ENCODE results near the gene CNIH2.
A peak's percentile ranks its signal among the peaks of the same experiment; 100 is the strongest.

The CNIH2 gene

GRCh38 chr11:66263785-66264184 is 14.2 kb upstream of the CNIH2 start:
- Mint-ChIP-seq H3K9me3 (no peaks in the 10 kb centered on the region), H3K4me3 (no peak overlapping the region), H3K27ac (no peak overlapping the region), H3K36me3 (ENCODE audit: low read depth) (peaks cover 33% of the 10 kb centered on the region), H3K27me3 (ENCODE audit: low read depth) (no peaks in the 10 kb centered on the region), H3K4me1 (ENCODE audit: low read depth) (peaks cover 17% of the 10 kb centered on the region)
- no peak for DNase-seq (ENCODE audit: low spot score)

GRCh38 chr11:66264383-66264782 is 13.6 kb upstream of the CNIH2 start:
- Mint-ChIP-seq H3K27ac (no peak overlapping the region), H3K4me3 (no peak overlapping the region), H3K27me3 (ENCODE audit: low read depth) (no peaks in the 10 kb centered on the region), H3K4me1 (ENCODE audit: low read depth) (peaks cover 14% of the 10 kb centered on the region), H3K9me3 (no peaks in the 10 kb centered on the region), H3K36me3 (ENCODE audit: low read depth) (peaks cover 30% of the 10 kb centered on the region)
- no peak for DNase-seq (ENCODE audit: low spot score)

GRCh38 chr11:66264914-66265313 is 13.1 kb upstream of the CNIH2 start:
- no peak overlapping the region for H3K27ac Mint-ChIP-seq
- no peaks in the 10 kb centered on the region for H3K9me3 Mint-ChIP-seq

DNA sequence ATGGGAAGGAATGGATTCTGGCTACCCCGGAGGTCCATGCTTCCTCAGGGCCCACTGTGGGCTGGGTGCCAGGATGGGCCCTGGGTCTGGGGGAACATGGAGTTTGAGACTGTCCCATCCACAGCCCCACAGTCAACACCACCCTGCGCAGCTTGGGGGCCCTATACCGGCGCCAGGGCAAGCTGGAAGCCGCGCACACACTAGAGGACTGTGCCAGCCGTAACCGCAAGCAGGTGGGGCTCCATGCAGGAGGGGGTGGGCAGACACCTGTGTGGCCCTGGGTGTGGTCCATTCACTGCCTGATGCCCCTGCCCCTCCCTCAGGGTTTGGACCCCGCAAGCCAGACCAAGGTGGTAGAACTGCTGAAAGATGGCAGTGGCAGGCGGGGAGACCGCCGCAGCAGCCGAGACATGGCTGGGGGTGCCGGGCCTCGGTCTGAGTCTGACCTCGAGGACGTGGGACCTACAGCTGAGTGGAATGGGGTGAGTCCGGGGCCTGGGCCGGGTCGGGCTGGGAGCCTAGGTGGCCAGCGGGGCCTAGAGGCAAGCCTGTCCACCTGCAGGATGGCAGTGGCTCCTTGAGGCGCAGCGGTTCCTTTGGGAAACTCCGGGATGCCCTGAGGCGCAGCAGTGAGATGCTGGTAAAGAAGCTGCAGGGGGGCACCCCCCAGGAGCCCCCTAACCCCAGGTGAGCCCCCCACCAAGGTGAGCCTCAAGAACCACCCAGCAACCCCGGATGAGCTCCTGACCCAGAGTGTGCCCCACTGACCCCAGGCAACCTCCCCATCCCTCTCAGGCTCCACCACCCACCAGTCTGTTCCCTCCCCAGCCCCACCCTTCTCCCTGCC is 12.2 kb upstream of the CNIH2 start:
- H3K27ac Mint-ChIP-seq: no peak overlapping the region
- H3K4me3 Mint-ChIP-seq: no peak overlapping the region
- H3K4me1 Mint-ChIP-seq (ENCODE audit: low read depth): peaks cover 23% of the 10 kb centered on the region
- H3K27me3 Mint-ChIP-seq (ENCODE audit: low read depth): no peaks in the 10 kb centered on the region
- H3K9me3 Mint-ChIP-seq: no peaks in the 10 kb centered on the region
- peaks cover 27% of the 10 kb centered on the region for H3K36me3 Mint-ChIP-seq (ENCODE audit: low read depth)
- no peak for DNase-seq (ENCODE audit: low spot score)

More at GRCh38 chr11:66264914-66265313, 13.1 kb upstream of the CNIH2 start:
- Mint-ChIP-seq H3K36me3 (ENCODE audit: low read depth) (peaks cover 28% of the 10 kb centered on the region), H3K4me1 (ENCODE audit: low read depth) (peaks cover 17% of the 10 kb centered on the region), H3K4me3 (no peak overlapping the region), H3K27me3 (ENCODE audit: low read depth) (no peaks in the 10 kb centered on the region)
- no peak for DNase-seq (ENCODE audit: low spot score)

- peaks cover 24% of the 10 kb centered on the region for H3K4me1 Mint-ChIP-seq (ENCODE audit: low read depth)
- H3K27ac Mint-ChIP-seq: peak overlapping the region; percentile 58
- H3K9me3 Mint-ChIP-seq: no peaks in the 10 kb centered on the region
- H3K36me3 Mint-ChIP-seq (ENCODE audit: low read depth): peaks cover 29% of the 10 kb centered on the region
- no peaks in the 10 kb centered on the region for H3K27me3 Mint-ChIP-seq (ENCODE audit: low read depth)
- no peak for DNase-seq (ENCODE audit: low spot score)
- H3K4me3 Mint-ChIP-seq: peak overlapping the region; percentile 99
Measured at GRCh38 chr11:66266378-66267038, 11.5 kb upstream of the CNIH2 start.

- Mint-ChIP-seq H3K27me3 (ENCODE audit: low read depth) (no peaks in the 10 kb centered on the region), H3K27ac (peak overlapping the region; percentile 58), H3K36me3 (ENCODE audit: low read depth) (peaks cover 31% of the 10 kb centered on the region), H3K4me3 (peak overlapping the region; percentile 99), H3K4me1 (ENCODE audit: low read depth) (peaks cover 24% of the 10 kb centered on the region), H3K9me3 (no peaks in the 10 kb centered on the region)
- DNase-seq (ENCODE audit: low spot score): no peak
Measured at GRCh38 chr11:66267039-66267378, 11.0 kb upstream of the CNIH2 start.

- peak overlapping the region; percentile 96 for H3K27ac Mint-ChIP-seq
- H3K9me3 Mint-ChIP-seq: no peaks in the 10 kb centered on the region
- H3K27me3 Mint-ChIP-seq (ENCODE audit: low read depth): no peaks in the 10 kb centered on the region
- H3K4me3 Mint-ChIP-seq: peak overlapping the region; percentile 99
- H3K36me3 Mint-ChIP-seq (ENCODE audit: low read depth): peaks cover 32% of the 10 kb centered on the region
- DNase-seq (ENCODE audit: low spot score): peak; percentile 78
- peaks cover 25% of the 10 kb centered on the region for H3K4me1 Mint-ChIP-seq (ENCODE audit: low read depth)
Measured at GRCh38 chr11:66267379-66268243, 10.4 kb upstream of the CNIH2 start.

GRCh38 chr11:66268244-66268951 is 9.6 kb upstream of the CNIH2 start, which contains the start of gene RAB1B:
Gene RAB1B (plus strand): TSS chr11:66268639. CDS start chr11:66268680, 41 bp downstream.
- no peaks in the 10 kb centered on the region for H3K27me3 Mint-ChIP-seq (ENCODE audit: low read depth)
- peak within 1 kb of the TSS; percentile 96 for H3K27ac Mint-ChIP-seq
- H3K4me1 Mint-ChIP-seq (ENCODE audit: low read depth): peaks cover 26% of the 10 kb centered on the region
- peaks cover 36% of the 10 kb centered on the region for H3K36me3 Mint-ChIP-seq (ENCODE audit: low read depth)
- no peaks in the 10 kb centered on the region for H3K9me3 Mint-ChIP-seq
- peak; percentile 100 for DNase-seq (ENCODE audit: low spot score)
- H3K4me3 Mint-ChIP-seq: peak within 1 kb of the TSS; percentile 99

DNA sequence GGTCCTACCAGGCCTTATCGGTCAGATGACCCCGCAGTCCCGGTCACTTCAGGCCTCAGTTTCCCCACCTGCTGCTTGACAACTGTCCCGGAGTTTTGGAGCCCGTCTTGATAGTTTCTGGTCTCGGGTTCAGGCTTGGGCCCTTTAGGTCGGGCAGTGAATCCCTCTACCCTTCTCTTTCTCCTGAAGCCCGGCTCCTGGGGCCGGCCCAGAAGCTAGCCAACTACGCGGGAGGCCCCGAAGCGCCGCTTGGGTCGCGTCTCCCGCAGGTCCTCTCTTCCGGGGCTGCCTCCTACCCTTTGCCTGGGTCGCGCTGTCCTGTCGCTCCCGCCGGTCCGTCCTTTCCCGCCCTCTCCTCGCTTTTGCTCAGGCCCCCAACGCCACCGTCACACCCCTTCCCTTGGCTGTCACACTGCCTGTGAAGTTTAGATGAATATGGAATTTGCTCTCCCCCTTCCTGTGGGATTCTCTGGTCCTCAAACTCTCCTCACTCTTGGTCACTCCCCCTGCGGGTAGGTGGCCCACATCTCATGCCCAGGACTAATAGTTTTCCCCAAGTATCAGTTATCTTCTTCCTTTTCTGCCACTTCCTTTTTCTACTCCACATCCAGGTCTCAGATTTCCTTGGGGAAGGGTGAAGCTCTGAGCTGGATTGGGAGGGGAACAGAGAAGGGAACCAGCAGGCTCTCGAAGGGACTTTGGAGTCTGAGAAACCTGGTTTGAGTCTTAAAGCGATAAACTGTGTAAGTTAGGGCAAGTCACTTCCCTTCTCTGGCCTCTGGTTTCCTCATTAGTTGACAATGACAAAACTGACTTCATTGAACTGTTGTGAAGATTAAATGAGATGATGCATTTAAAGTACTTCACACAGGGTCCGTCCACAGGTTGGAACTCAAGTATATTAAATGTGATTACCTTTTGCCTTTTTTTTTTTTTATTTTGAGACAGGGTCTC is 8.7 kb upstream of the CNIH2 start:
- peaks cover 26% of the 10 kb centered on the region for H3K4me1 Mint-ChIP-seq (ENCODE audit: low read depth)

GRCh38 chr11:66271816-66272215 is 6.2 kb upstream of the CNIH2 start:
- Mint-ChIP-seq H3K4me1 (ENCODE audit: low read depth) (peaks cover 24% of the 10 kb centered on the region), H3K27me3 (ENCODE audit: low read depth) (no peaks in the 10 kb centered on the region), H3K9me3 (no peaks in the 10 kb centered on the region), H3K36me3 (ENCODE audit: low read depth) (peaks cover 42% of the 10 kb centered on the region), H3K27ac (no peak overlapping the region), H3K4me3 (peak overlapping the region; percentile 24)
- no peak for DNase-seq (ENCODE audit: low spot score)

More for the DNA sequence above, 8.7 kb upstream of the CNIH2 start:
- no peak for DNase-seq (ENCODE audit: low spot score)
- H3K27ac Mint-ChIP-seq: peak overlapping the region; percentile 96
- peaks cover 38% of the 10 kb centered on the region for H3K36me3 Mint-ChIP-seq (ENCODE audit: low read depth)
- no peaks in the 10 kb centered on the region for H3K9me3 Mint-ChIP-seq
- H3K4me3 Mint-ChIP-seq: peak overlapping the region; percentile 99
- no peaks in the 10 kb centered on the region for H3K27me3 Mint-ChIP-seq (ENCODE audit: low read depth)

DNA sequence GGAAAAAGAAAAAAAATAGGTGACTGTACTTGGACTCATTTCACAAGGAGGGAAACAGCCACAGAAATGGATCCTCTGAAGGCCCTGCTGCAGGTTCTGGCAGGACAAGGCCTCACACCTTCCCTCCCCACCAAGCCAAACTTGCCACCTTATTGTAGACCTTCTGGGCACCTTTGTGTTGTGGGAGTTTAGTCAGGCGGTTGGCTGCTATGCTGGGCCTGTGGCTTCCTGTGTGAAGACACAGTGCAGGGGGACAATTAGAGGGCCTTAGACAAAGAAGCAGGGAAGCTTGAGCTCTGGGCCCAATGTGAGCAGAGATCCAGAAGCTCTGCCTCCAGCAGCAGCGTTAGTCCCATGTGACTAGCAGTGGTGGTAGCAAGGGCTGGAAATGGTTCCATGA is 5.4 kb upstream of the CNIH2 start:
- Mint-ChIP-seq H3K9me3 (no peaks in the 10 kb centered on the region), H3K36me3 (ENCODE audit: low read depth) (peaks cover 37% of the 10 kb centered on the region), H3K4me1 (ENCODE audit: low read depth) (peaks cover 23% of the 10 kb centered on the region), H3K27ac (no peak overlapping the region), H3K4me3 (no peak overlapping the region), H3K27me3 (ENCODE audit: low read depth) (no peaks in the 10 kb centered on the region)
- no peak for DNase-seq (ENCODE audit: low spot score)

DNA sequence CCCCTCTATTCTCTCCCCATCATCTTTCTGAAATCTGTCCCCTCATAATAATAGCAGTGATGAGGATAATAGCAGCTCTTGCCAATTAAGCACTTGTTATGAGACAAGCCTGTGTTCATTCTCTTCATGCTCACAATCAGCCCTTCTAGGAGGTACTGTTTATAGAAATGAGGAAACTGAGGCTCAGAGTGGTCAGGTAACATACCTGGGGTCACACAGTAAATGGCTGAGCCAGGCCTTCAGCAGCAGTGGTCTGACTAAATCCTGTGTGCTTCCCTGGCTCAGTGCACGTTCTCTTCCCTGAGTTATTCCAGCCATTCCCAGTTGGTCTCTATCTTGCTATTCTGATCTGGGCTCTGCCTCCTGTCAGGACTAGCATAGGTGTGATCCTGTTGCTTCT is 3.8 kb upstream of the CNIH2 start:
- Mint-ChIP-seq H3K4me1 (ENCODE audit: low read depth) (peaks cover 18% of the 10 kb centered on the region), H3K36me3 (ENCODE audit: low read depth) (peaks cover 36% of the 10 kb centered on the region), H3K4me3 (no peak overlapping the region), H3K27ac (no peak overlapping the region), H3K9me3 (no peaks in the 10 kb centered on the region), H3K27me3 (ENCODE audit: low read depth) (peaks cover 2% of the 10 kb centered on the region)
- no peak for DNase-seq (ENCODE audit: low spot score)
